Activated CD4-positive, alpha-beta T cell treated with anti-CD3 and anti-CD28 coated beads for 36 hours (primary cell): ENCODE results near the gene LYVE1. TPM values are rescaled to one million over a fixed set of nuclear protein-coding genes. Genes with fewer than 3 reads are reported as not detected.
A peak's percentile ranks its signal among the peaks of the same experiment; 100 is the strongest.

Experiments used
- ATAC-seq: fragments of 200-7000 bp; cut with Tn5 transposase; one replicate; pipeline ENCODE4 v1.10.0; 2021; ENCODE audit warnings: mild to moderate bottlenecking, moderate library complexity
- CTCF ChIA-PET: fragments of 350-600 bp; sonication (Branson Sonifier 250); formaldehyde crosslinking; loops from one replicate; lab custom pipeline; 2021; ENCODE audit warnings: antibody characterized with exemption; lab: Charles Lee
- POLR2A ChIA-PET: fragments of 350-600 bp; sonication (Branson Sonifier 250); formaldehyde crosslinking; loops from one replicate; lab custom pipeline; 2021; ENCODE audit warnings: antibody characterized with exemption, inconsistent platforms; lab: Charles Lee
- DNase-seq: peaks from one replicate; pipeline ENCODE4 v3.0.0-alpha.2; 2020
- H3K27ac Mint-ChIP-seq: one replicate; pipeline ENCODE4 v1.8.0; 2021; ENCODE audit warnings: mixed read lengths
- H3K27me3 Mint-ChIP-seq: one replicate; pipeline ENCODE4 v1.8.0; 2021; ENCODE audit warnings: mixed read lengths
- H3K36me3 Mint-ChIP-seq: one replicate; pipeline ENCODE4 v1.8.0; 2021; ENCODE audit warnings: low read depth, mixed read lengths
- H3K4me1 Mint-ChIP-seq: one replicate; pipeline ENCODE4 v1.8.0; 2021; ENCODE audit warnings: mixed read lengths
- H3K4me3 Mint-ChIP-seq: one replicate; pipeline ENCODE4 v1.8.0; 2021; ENCODE audit warnings: mild to moderate bottlenecking, moderate library complexity, mixed read lengths
- H3K9me3 Mint-ChIP-seq: one replicate; pipeline ENCODE4 v1.8.0; 2021; ENCODE audit warnings: low read depth, mixed read lengths
- intact Hi-C, 2 experiments: fragments of 100-400 bp; cut with DNase I in 1 of 2; cut with micrococcal nuclease in 1 of 2; formaldehyde crosslinking; loops; one replicate each; pipeline versions ENCODE4 v1.14.2 to v1.15.1; 2022 to 2024; cut with DNase I, micrococcal nuclease
- total RNA-seq, 2 experiments: library from RNA; stranded (reverse); gene quantifications; one replicate each; pipeline ENCODE4 v1.2.3, GENCODE V29; 2021

The LYVE1 gene
- total RNA-seq, 2 experiments from 2014 or later, result not detected

GRCh38 chr11:10539339-10539738, 29.1 kb downstream of the LYVE1 start:
- H3K27me3 Mint-ChIP-seq, result no peaks in the 10 kb centered on the region
- no peak for DNase-seq
- H3K4me3 Mint-ChIP-seq, result peak overlapping the region; percentile 88
- no peak overlapping the region for H3K27ac Mint-ChIP-seq
- POLR2A ChIA-PET, result no interaction called here
- CTCF ChIA-PET, result interaction anchor here (0.6 to 3.3 kb wide), 6 partner anchors 8 to 153 kb away, joined by 3 to 29 read pairs (median 10); no protein-coding TSS in a partner anchor
- no peaks in the 10 kb centered on the region for H3K36me3 Mint-ChIP-seq
- no peaks in the 10 kb centered on the region for H3K9me3 Mint-ChIP-seq
- H3K4me1 Mint-ChIP-seq, result peaks cover 21% of the 10 kb centered on the region
- no peak for ATAC-seq
- intact Hi-C loops, result loop anchor here in 1 of 2 experiments (5.0 kb wide), 1 partner anchor 1083 kb away; the partner anchor contains the start of gene GALNT18

GRCh38 chr11:10538924-10539323, 29.5 kb downstream of the LYVE1 start:
- Mint-ChIP-seq H3K9me3 (no peaks in the 10 kb centered on the region), H3K36me3 (no peaks in the 10 kb centered on the region), H3K27me3 (no peaks in the 10 kb centered on the region), H3K4me1 (peaks cover 21% of the 10 kb centered on the region), H3K4me3 (no peak overlapping the region), H3K27ac (no peak overlapping the region)
- POLR2A ChIA-PET, result no interaction called here
- intact Hi-C loops, result loop anchor here in 1 of 2 experiments (5.0 kb wide), 1 partner anchor 1083 kb away; the partner anchor contains the start of gene GALNT18
- CTCF ChIA-PET, result interaction anchor here (0.6 kb wide), 1 partner anchor 143 kb away, joined by 3 read pairs; no protein-coding TSS in a partner anchor
- DNase-seq (no peak), ATAC-seq (no peak)

GRCh38 chr11:10537600-10537999, 30.9 kb downstream of the LYVE1 start:
- no peaks in the 10 kb centered on the region for H3K36me3 Mint-ChIP-seq
- DNase-seq (no peak), ATAC-seq (no peak)
- H3K9me3 Mint-ChIP-seq, result no peaks in the 10 kb centered on the region
- H3K4me3 Mint-ChIP-seq, result no peak overlapping the region
- no peak overlapping the region for H3K27ac Mint-ChIP-seq
- ChIA-PET POLR2A (no interaction called here), CTCF (no interaction called here)
- intact Hi-C loops, result loop anchor here in 1 of 2 experiments (5.0 kb wide), 1 partner anchor 1085 kb away; the partner anchor contains the start of gene GALNT18
- peaks cover 21% of the 10 kb centered on the region for H3K4me1 Mint-ChIP-seq
- H3K27me3 Mint-ChIP-seq, result no peaks in the 10 kb centered on the region

- Mint-ChIP-seq H3K4me1 (peaks cover 11% of the 10 kb centered on the region), H3K27me3 (no peaks in the 10 kb centered on the region), H3K9me3 (no peaks in the 10 kb centered on the region), H3K4me3 (no peak overlapping the region), H3K27ac (no peak overlapping the region), H3K36me3 (peaks cover 13% of the 10 kb centered on the region)
- no peak for ATAC-seq
- DNase-seq, result no peak
- POLR2A ChIA-PET, result no interaction called here
- CTCF ChIA-PET, result interaction anchor here (0.6 to 1.5 kb wide), 8 partner anchors 13 to 226 kb away, joined by 3 to 5 read pairs (median 3); no protein-coding TSS in a partner anchor
- intact Hi-C loops, result no loop called here
Measured at GRCh38 chr11:10534316-10534715, 34.1 kb downstream of the LYVE1 start.

GRCh38 chr11:10533323-10533722, 35.1 kb downstream of the LYVE1 start:
- Mint-ChIP-seq H3K4me1 (peaks cover 11% of the 10 kb centered on the region), H3K27me3 (no peaks in the 10 kb centered on the region), H3K36me3 (peaks cover 18% of the 10 kb centered on the region), H3K4me3 (no peak overlapping the region), H3K27ac (no peak overlapping the region), H3K9me3 (no peaks in the 10 kb centered on the region)
- intact Hi-C loops, result no loop called here
- ChIA-PET POLR2A (no interaction called here), CTCF (interaction anchor here (1.3 to 4.0 kb wide), 4 partner anchors 7 to 214 kb away, joined by 3 to 29 read pairs (median 4); partner anchors contain the start of gene RNF141)
- DNase-seq (no peak), ATAC-seq (no peak)

- no peaks in the 10 kb centered on the region for H3K9me3 Mint-ChIP-seq
- peaks cover 14% of the 10 kb centered on the region for H3K4me1 Mint-ChIP-seq
- intact Hi-C loops, result no loop called here
- peaks cover 23% of the 10 kb centered on the region for H3K36me3 Mint-ChIP-seq
- POLR2A ChIA-PET, result no interaction called here
- no peaks in the 10 kb centered on the region for H3K27me3 Mint-ChIP-seq
- no peak overlapping the region for H3K27ac Mint-ChIP-seq
- ATAC-seq (no peak), DNase-seq (no peak)
- H3K4me3 Mint-ChIP-seq, result no peak overlapping the region
- CTCF ChIA-PET, result interaction anchor here (1.3 to 4.0 kb wide), 2 partner anchors 8 to 12 kb away, joined by 4 to 29 read pairs; partner anchors contain the start of gene RNF141
Measured at GRCh38 chr11:10532526-10532925, 35.9 kb downstream of the LYVE1 start.

- DNase-seq, result no peak
- Mint-ChIP-seq H3K27ac (peak overlapping the region; percentile 15), H3K4me1 (peaks cover 20% of the 10 kb centered on the region), H3K4me3 (no peak overlapping the region), H3K9me3 (no peaks in the 10 kb centered on the region), H3K36me3 (peaks cover 46% of the 10 kb centered on the region), H3K27me3 (no peaks in the 10 kb centered on the region)
- POLR2A ChIA-PET, result no interaction called here
- intact Hi-C loops, result loop anchor here (5.0 kb wide), 2 partner anchors 72 to 208 kb away; partner anchors contain the start of gene AMPD3 (in 1 of the 2)
- no peak for ATAC-seq
- CTCF ChIA-PET, result no interaction called here
Measured at GRCh38 chr11:10529279-10529678, 39.2 kb downstream of the LYVE1 start.

- ChIA-PET CTCF (interaction anchor here (0.7 to 1.2 kb wide), 2 partner anchors 12 to 13 kb away, joined by 3 to 8 read pairs; partner anchors contain the start of gene RNF141), POLR2A (no interaction called here)
- Mint-ChIP-seq H3K9me3 (no peaks in the 10 kb centered on the region), H3K4me3 (no peak overlapping the region), H3K36me3 (peaks cover 51% of the 10 kb centered on the region), H3K27me3 (no peaks in the 10 kb centered on the region), H3K4me1 (peaks cover 22% of the 10 kb centered on the region), H3K27ac (no peak overlapping the region)
- DNase-seq (no peak), ATAC-seq (no peak)
- intact Hi-C loops, result loop anchor here (5.0 kb wide), 2 partner anchors 71 to 209 kb away; partner anchors contain the start of gene AMPD3 (in 1 of the 2)
Measured at GRCh38 chr11:10528121-10528520, 40.3 kb downstream of the LYVE1 start.

GRCh38 chr11:10526974-10527918, 41.2 kb downstream of the LYVE1 start:
- Mint-ChIP-seq H3K4me3 (peak overlapping the region; percentile 9), H3K4me1 (peaks cover 22% of the 10 kb centered on the region), H3K9me3 (no peaks in the 10 kb centered on the region), H3K27me3 (no peaks in the 10 kb centered on the region), H3K27ac (peak overlapping the region; percentile 83), H3K36me3 (peaks cover 52% of the 10 kb centered on the region)
- no peak for DNase-seq
- peak; percentile 96 for ATAC-seq
- intact Hi-C loops, result loop anchor here (1.0 to 5.0 kb wide), 3 partner anchors 13 to 210 kb away; partner anchors contain the start of gene AMPD3 (in 1 of the 2)
- CTCF ChIA-PET, result interaction anchor here (0.7 to 1.2 kb wide), 3 partner anchors 12 to 79 kb away, joined by 3 to 8 read pairs (median 3); partner anchors contain the start of gene RNF141
- POLR2A ChIA-PET, result no interaction called here

GRCh38 chr11:10524471-10524870, 44.0 kb downstream of the LYVE1 start:
- POLR2A ChIA-PET, result no interaction called here
- Mint-ChIP-seq H3K4me3 (no peak overlapping the region), H3K27ac (no peak overlapping the region), H3K27me3 (no peaks in the 10 kb centered on the region), H3K4me1 (peaks cover 22% of the 10 kb centered on the region), H3K9me3 (no peaks in the 10 kb centered on the region), H3K36me3 (peaks cover 48% of the 10 kb centered on the region)
- ATAC-seq, result no peak
- intact Hi-C loops, result no loop called here
- DNase-seq, result no peak
- CTCF ChIA-PET, result interaction anchor here (1.4 kb wide), 1 partner anchor 16 kb away, joined by 6 read pairs; the partner anchor contains the start of gene RNF141

- Mint-ChIP-seq H3K27me3 (no peaks in the 10 kb centered on the region), H3K36me3 (peaks cover 41% of the 10 kb centered on the region), H3K9me3 (no peaks in the 10 kb centered on the region), H3K4me3 (no peak overlapping the region), H3K4me1 (peaks cover 22% of the 10 kb centered on the region), H3K27ac (no peak overlapping the region)
- DNase-seq (no peak), ATAC-seq (no peak)
- intact Hi-C loops, result no loop called here
- ChIA-PET POLR2A (no interaction called here), CTCF (no interaction called here)
Measured at GRCh38 chr11:10522921-10523320, 45.5 kb downstream of the LYVE1 start.
